Right hindlimb (tissue), 1 donor: Measurements from ENCODE around the gene PTX4.

Experiments
- DNase-seq: peaks from one replicate; pipeline ENCODE4 v3.0.0-alpha.2; 2018

The PTX4 gene

GRCh38 chr16:1457489-1458245 lies 31.1 kb downstream of the PTX4 start:
- DNase-seq: no peak

GRCh38 chr16:1456951-1457350 lies 31.8 kb downstream of the PTX4 start:
- no peak for DNase-seq

- no peak for DNase-seq
Observed at GRCh38 chr16:1455190-1456171, 33.3 kb downstream of the PTX4 start.

- DNase-seq: no peak
Observed at GRCh38 chr16:1454561-1454960, 34.2 kb downstream of the PTX4 start.

GRCh38 chr16:1453316-1453715 lies 35.4 kb downstream of the PTX4 start:
- DNase-seq: no peak

GRCh38 chr16:1452530-1452929 lies 36.2 kb downstream of the PTX4 start:
- DNase-seq: no peak

GRCh38 chr16:1451702-1452392 lies 36.9 kb downstream of the PTX4 start:
- no peak for DNase-seq

GRCh38 chr16:1450841-1451240 lies 37.9 kb downstream of the PTX4 start:
- no peak for DNase-seq

- no peak for DNase-seq
Observed at GRCh38 chr16:1450218-1450617, 38.5 kb downstream of the PTX4 start.

GRCh38 chr16:1449201-1449788 lies 39.4 kb downstream of the PTX4 start:
- DNase-seq: no peak

- DNase-seq: no peak
Observed at GRCh38 chr16:1448536-1449116, 40.1 kb downstream of the PTX4 start.

- no peak for DNase-seq
Observed at GRCh38 chr16:1447965-1448364, 40.8 kb downstream of the PTX4 start.

GRCh38 chr16:1446296-1447080 lies 42.3 kb downstream of the PTX4 start:
- no peak for DNase-seq

GRCh38 chr16:1445518-1446203 lies 43.1 kb downstream of the PTX4 start:
- DNase-seq: no peak

- no peak for DNase-seq
Observed at GRCh38 chr16:1444730-1445517, 43.8 kb downstream of the PTX4 start.

GRCh38 chr16:1443980-1444729 lies 44.6 kb downstream of the PTX4 start, which contains the start of gene CCDC154:
TSS of gene CCDC154 (minus strand) at chr16:1444556. CDS start at chr16:1444322, 234 bp downstream.
- DNase-seq: no peak

GRCh38 chr16:1443403-1443973 lies 45.3 kb downstream of the PTX4 start:
- no peak for DNase-seq

GRCh38 chr16:1442697-1443096 lies 46.0 kb downstream of the PTX4 start:
- DNase-seq: no peak

- DNase-seq: no peak
Observed at GRCh38 chr16:1441391-1441829, 47.3 kb downstream of the PTX4 start.
